ENCODE results near the gene ZNF609. TPM values are rescaled to one million over a fixed set of nuclear protein-coding genes. Genes with fewer than 3 reads are reported as not detected.

ZNF609 gene
- total RNA-seq, 1 donor from 2014 or later, result 11.3 TPM

DNA sequence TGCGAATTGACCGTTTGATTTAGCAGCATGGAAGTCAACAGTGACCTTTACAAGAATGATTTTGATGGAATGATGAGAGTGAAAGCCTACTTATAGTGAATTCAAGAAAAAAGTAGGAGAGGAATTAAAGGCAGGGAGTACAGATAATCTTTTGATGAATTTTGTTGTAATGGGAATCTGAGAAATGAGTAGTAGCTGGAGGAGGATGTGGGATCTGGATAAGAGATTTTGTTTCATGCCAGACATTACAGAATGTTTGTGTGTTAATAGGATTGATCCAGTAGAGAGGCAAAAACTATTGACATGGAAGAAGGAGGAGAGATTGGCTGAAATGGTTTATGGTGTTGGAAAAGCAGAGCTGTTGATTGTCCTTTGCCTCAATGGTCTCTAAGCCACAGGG, 17.4 kb upstream of the ZNF609 start:
- DNase-seq (ENCODE audit: low read depth) (no peak), FAIRE-seq (no peak)
- Histone ChIP-seq H3K27me3 (ENCODE audit: control insufficient read depth, insufficient read depth, low read length) (no peaks in the 10 kb centered on the region), H3K4me3 (ENCODE audit: low read depth, low read length) (no peak overlapping the region), H3K36me3 (ENCODE audit: control insufficient read depth, insufficient read depth, low read length) (peaks cover 2% of the 10 kb centered on the region)
- no peak for TF ChIP-seq CTCF (IDR thresholded peaks at IDR 0.05; ENCODE audit: insufficient read depth, low read length, severe bottlenecking)

GRCh38 chr15:64443747-64444621, 16.4 kb upstream of the ZNF609 start:
- no peak for TF ChIP-seq CTCF (IDR thresholded peaks at IDR 0.05; ENCODE audit: insufficient read depth, low read length, severe bottlenecking)
- H3K36me3 ChIP-seq (ENCODE audit: control insufficient read depth, insufficient read depth, low read length), result peaks cover 2% of the 10 kb centered on the region
- DNase-seq (ENCODE audit: low read depth) (peak; percentile 95), FAIRE-seq (no peak)
- H3K4me3 ChIP-seq (ENCODE audit: low read depth, low read length), result no peak overlapping the region
- H3K27me3 ChIP-seq (ENCODE audit: control insufficient read depth, insufficient read depth, low read length), result no peaks in the 10 kb centered on the region

- Histone ChIP-seq H3K36me3 (ENCODE audit: control insufficient read depth, insufficient read depth, low read length) (peaks cover 2% of the 10 kb centered on the region), H3K27me3 (ENCODE audit: control insufficient read depth, insufficient read depth, low read length) (no peaks in the 10 kb centered on the region), H3K4me3 (ENCODE audit: low read depth, low read length) (no peak overlapping the region)
- DNase-seq (ENCODE audit: low read depth), result no peak
- TF ChIP-seq CTCF (IDR thresholded peaks at IDR 0.05; ENCODE audit: insufficient read depth, low read length, severe bottlenecking), result no peak
- no peak for FAIRE-seq
These were observed 15.5 kb upstream of the ZNF609 start for GRCh38 chr15:64444836-64445235.

DNA sequence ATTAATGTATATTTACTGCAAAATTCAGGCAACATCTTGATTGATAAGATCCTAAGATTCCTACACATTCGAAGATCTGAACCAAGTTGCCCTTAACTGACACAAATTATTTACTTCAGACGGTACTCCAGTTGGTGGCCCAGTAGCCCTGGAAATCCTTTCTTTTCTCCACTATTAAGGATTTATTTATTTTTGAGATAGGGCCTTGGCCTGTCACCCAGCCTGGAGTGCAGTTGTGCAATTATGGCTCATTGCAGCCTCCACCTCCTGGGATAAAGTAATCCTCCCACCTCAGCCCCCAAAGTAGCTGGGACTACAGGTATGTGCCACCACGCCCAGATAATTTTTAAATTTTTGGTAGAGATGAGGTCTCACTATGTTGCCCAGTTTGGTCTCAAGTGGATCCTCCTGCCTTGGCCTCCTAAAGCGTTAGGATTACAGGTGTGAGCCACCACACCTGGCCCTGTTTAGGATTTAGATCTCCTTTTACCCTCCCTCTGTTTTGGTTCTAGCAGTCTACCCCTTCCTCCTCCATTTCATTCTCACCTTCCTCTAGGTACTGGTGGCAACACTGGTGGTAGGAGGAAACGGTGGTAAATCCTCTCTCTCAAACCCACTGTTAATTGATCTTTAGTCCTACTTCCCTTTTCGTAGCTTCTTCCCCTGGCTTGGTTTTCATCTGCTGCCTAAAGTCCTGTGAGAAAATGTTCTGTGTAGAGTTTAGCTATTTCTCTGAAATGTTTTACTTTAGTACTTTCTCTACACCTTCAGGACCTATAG, 12.7 kb upstream of the ZNF609 start:
- FAIRE-seq (peak; percentile 18), DNase-seq (ENCODE audit: low read depth) (no peak)
- Histone ChIP-seq H3K27me3 (ENCODE audit: control insufficient read depth, insufficient read depth, low read length) (no peaks in the 10 kb centered on the region), H3K4me3 (ENCODE audit: low read depth, low read length) (no peak overlapping the region), H3K36me3 (ENCODE audit: control insufficient read depth, insufficient read depth, low read length) (peaks cover 1% of the 10 kb centered on the region)
- TF ChIP-seq CTCF (IDR thresholded peaks at IDR 0.05; ENCODE audit: insufficient read depth, low read length, severe bottlenecking), result no peak

DNA sequence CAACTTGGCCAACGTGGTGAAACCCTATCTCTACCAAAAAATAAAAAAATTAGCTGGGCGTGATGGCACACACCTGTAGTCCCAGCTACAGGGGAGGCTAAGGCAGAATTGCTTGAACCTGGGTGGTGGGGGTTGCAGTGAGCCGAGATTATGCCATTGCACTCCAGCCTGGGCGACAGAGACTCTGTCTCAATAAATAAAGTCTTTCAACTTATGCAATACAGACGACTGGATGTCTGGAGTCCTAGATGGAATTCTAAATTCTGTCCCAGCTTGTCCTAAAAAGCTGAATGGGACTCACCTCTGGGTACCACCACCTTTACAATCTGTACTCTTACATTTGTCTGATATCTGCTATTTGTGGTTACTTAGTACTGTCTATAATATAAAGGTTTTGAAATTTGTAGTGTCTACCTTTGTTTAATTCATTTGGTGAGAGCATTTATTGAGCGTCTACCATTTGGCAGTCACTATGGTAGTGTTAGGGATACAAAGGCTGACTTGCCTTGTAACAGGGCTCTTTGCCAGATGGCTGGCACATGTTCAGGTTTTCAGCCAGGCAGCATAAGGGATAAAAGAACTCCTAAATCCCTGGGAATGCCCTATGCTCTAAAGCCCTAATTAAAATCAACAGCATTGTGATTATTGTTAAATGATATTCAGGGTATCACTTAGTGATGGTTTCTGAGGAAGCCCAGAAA, 7.2 kb upstream of the ZNF609 start:
- DNase-seq (ENCODE audit: low read depth) (no peak), FAIRE-seq (no peak)
- peaks cover 1% of the 10 kb centered on the region for H3K36me3 ChIP-seq (ENCODE audit: control insufficient read depth, insufficient read depth, low read length)

More for the DNA sequence above, 7.2 kb upstream of the ZNF609 start:
- no peaks in the 10 kb centered on the region for H3K27me3 ChIP-seq (ENCODE audit: control insufficient read depth, insufficient read depth, low read length)
- no peak for TF ChIP-seq CTCF (IDR thresholded peaks at IDR 0.05; ENCODE audit: insufficient read depth, low read length, severe bottlenecking)
- H3K4me3 ChIP-seq (ENCODE audit: low read depth, low read length), result no peak overlapping the region
